H1 (cell line): ENCODE results near the gene SLC46A3.

Source experiments
- BACH1 ChIP-seq: IDR thresholded peaks from 2 replicates; pipeline ENCODE4 v1.6.1; 2012; ENCODE audit warnings: low read length, improper control_type of control experiment
- BRCA1 ChIP-seq: IDR thresholded peaks from 2 replicates; pipeline ENCODE4 v1.6.1; 2012; ENCODE audit warnings: low read depth, low read length, improper control_type of control experiment
- CHD2 ChIP-seq: IDR thresholded peaks from 2 replicates; pipeline ENCODE4 v1.6.1; 2012; ENCODE audit warnings: low read length, improper control_type of control experiment
- CTBP2 ChIP-seq: IDR thresholded peaks from 2 replicates; pipeline ENCODE4 v1.7.0; 2011; ENCODE audit warnings: borderline replicate concordance, mild to moderate bottlenecking, moderate library complexity, mixed read lengths, low read length; ENCODE audit not compliant: insufficient read depth, insufficient read length
- CTCF ChIP-seq, 3 experiments: IDR thresholded peaks; 1 replicate in 2 of 3; 2 replicates in 1 of 3; pipeline versions ENCODE4 v1.5.1 to v1.6.1; 2011; ENCODE audit warnings: low read length in 3 of 3, mild to moderate bottlenecking in 3 of 3, inconsistent platforms in 2 of 3, low read depth in 1 of 3, moderate library complexity in 1 of 3; ENCODE audit not compliant: insufficient read depth in 1 of 3; ENCODE audit errors: control extremely low read depth in 1 of 3
- FOSL1 ChIP-seq: IDR thresholded peaks from 2 replicates; pipeline ENCODE4 v1.6.1; 2011; ENCODE audit warnings: mild to moderate bottlenecking, low read depth, low read length, moderate library complexity; ENCODE audit not compliant: insufficient read depth
- GABPA ChIP-seq: IDR thresholded peaks from 2 replicates; pipeline ENCODE4 v1.6.1; 2011; ENCODE audit warnings: mild to moderate bottlenecking, low read length, moderate library complexity, borderline replicate concordance; ENCODE audit not compliant: insufficient read depth
- TAF1 ChIP-seq: IDR thresholded peaks from 2 replicates; pipeline ENCODE4 v1.6.1; 2011; ENCODE audit warnings: mild to moderate bottlenecking, low read depth, low read length

GRCh38 chr13:28705461-28706083, 13.2 kb downstream of the SLC46A3 start:
- TF ChIP-seq CTCF (IDR thresholded peaks at IDR 0.05; ENCODE audit: control extremely low read depth in 1 of 3, insufficient read depth in 1 of 3, low read depth in 1 of 3, low read length in 3 of 3) (no peak), BACH1 (no peak), CTBP2 (no peak), CHD2 (no peak), TAF1 (no peak), BRCA1 (no peak), FOSL1 (no peak), GABPA (no peak)
